HT1080 (cell line): ENCODE results near the gene NCOA1. TPM values are rescaled to one million over a fixed set of nuclear protein-coding genes. Genes with fewer than 3 reads are reported as not detected.
"Not testable (repeated sequence)": the region's sequence is repeated elsewhere in the genome, so short reads cannot be mapped to it uniquely, and the experiment has no call there.

Experiments
- DNase-seq: peaks from one replicate; pipeline ENCODE4 v3.0.0-alpha.2; 2015; ENCODE audit warnings: low read depth
- total RNA-seq: library from RNA; depleted of rRNA; stranded (reverse); fragments of >200 nt; shearing (Covaris generic); gene quantifications from 2 replicates; pipeline ENCODE4 v1.2.3, GENCODE V29; 2014

NCOA1 gene
- total RNA-seq, 1 experiment from 2014 or later, result 10.4 TPM

DNA sequence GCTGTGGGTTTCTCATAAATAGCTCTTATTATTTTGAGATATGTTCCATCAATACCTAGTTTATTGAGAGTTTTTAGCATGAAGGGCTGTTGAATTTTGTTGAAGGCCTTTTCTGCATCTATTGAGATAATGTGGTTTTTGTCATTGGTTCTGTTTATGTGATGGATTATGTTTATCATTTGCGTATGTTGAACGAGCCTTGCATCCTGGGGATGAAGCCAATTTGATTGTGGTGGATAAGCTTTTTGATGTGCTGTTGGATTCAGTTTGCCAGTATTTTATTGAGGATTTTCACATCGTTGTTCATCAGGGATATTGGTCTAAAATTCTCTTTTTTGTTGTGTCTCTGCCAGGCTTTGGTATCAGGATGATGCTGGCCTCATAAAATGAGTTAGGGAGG is 42.5 kb downstream of the NCOA1 start:
- not testable (repeated sequence) for DNase-seq

DNA sequence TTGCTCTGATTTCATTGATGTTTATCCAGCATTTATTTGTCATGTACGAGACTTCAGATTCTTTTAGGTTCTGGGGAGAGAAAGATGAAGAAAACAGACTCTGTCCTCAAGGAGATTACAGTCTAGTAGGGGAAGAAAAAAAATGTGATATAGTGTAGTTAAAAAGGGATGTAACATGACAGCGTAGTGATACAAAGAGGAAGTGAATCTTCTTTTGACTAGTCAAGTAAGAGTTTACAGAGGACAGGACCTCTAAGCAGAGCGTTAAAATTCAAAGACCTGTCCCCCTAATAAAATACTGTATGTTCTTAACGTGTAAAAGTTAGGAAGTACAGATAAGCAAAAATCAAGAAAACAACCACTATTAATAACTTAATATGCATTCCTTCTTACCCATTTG is 47.7 kb downstream of the NCOA1 start:
- DNase-seq, result no peak

DNA sequence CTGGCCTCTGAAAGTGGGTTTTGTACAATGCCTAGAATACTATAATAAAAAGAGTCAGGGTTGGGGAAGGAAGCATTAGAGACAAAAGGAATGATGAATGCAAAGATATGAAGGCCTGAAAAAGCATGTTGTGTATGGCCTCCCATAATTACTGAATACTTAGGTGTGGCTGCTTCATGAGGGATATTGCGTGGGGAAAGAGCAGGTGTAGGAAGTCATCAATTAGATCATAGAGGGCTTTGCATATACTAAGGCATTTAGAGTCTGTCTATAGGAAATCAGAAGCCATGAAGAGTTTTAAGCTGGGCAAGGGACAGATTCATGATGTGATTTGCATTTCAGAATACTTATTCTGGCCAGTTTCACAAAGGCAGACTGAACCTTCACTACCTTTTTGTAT is 48.2 kb downstream of the NCOA1 start:
- DNase-seq, result no peak

DNA sequence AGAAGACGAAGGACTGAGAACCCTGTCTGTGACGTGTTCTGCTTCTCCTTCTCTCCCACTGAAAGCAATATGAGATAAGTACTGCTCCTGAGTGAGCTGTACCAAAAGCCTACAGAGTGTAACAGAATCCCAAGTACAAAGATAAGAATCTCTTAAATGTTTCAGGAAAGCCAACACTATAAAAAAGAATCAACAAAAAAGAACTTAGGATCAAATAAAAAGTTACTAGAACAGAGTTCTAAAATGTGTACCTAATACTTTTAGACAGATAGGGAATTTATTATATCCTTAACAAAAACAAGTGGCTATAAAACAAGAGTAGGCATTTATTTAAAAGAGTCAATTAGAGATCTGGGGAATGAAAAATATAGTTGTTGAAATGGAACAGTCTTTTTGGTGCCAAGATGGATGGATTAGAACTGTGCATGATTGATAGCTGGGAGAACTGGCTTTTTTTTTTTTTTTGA is 49.0 kb downstream of the NCOA1 start:
- no peak for DNase-seq

DNA sequence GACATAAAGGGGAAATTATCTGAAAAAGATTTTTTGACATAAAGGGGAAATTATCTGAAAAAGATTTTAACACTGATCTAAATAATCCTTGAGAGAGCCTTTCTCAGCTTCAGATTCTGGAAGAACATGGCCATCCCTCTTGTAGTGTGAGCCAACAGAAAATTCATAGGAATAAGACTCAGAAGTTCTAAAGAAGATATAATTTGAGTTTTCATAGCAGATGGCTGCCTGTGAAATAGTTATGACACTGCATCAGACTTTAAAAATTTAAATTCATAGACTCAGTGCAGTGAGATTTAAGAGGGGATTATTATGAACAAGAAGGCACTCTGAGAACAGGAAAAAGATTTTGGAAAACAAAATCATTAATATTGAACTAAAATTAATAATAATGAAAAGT is 50.6 kb downstream of the NCOA1 start:
- no peak for DNase-seq

DNA sequence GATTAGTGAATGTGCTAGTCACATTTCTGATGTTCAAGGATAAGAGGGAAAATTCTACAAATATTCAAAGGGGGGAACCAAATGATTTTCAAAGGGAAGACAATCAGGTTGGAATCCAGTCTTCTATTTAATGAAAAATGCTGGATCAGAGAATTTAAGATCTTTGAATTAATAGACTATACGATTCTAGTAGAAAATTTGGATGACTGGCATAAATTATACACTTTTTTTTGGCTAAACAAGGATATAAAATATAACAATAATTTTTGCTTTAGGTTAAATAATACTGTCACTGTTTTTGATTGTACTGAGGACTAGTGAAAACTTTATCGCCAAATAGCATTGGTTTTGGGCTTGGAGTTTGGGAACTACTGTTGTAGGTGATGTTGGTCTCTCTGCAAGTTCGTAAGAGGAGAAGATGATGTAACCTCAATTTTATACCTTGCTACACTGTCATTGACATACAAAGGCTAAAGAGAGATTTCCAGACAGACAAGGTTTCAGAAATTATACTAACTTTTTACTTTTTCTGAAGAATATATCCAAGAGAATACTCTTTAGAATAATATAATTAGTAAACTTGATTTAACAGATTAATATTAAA is 51.3 kb downstream of the NCOA1 start:
- DNase-seq, result no peak

DNA sequence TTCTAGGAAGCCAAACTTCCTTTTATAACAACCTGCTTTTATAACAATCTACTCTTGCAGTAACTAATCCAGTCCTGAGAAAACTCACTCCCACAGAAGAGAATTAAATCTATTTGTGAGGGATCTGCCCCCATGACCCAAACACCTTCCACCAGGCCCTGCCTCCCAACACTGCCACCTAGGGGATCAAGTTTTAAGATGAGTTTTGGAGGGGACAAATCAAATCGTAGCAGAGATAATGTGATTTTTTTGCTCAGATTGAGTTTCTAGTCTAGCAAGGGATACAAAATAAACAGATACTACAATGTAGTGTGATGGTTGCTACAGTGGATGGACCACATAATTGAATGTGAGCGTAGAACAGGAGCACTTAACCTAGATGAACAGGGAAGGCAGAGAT is 52.2 kb downstream of the NCOA1 start:
- no peak for DNase-seq

DNA sequence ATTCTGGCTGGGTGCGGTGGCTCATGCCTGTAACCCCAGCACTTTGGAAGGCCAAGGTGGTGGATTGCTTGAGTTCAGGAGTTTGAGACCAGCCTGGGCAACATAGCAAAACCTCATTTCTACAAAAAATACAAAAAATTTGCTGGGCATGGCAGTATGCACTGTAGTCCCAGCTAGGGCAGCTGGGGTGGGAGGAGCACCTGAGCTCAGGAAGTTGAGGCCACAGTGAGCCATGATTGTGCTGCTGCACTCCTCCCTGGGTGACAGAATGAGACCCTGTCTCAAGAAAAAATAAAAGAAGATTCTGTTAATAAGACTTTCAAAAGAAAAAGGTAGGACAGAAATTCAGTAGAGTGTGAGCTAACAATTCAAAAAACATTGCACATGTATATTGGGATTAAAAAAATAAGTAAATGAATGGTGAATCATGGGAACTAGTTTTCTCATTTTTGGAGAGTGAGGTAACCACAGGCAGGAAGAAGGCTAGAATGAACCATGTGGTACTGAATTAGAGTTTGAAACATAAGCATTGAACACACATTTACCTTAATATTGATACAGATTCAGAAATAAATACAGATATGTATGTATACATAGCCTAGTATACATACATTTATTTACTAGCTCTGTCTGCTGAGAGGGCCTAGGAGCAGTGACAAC is 53.5 kb downstream of the NCOA1 start:
- DNase-seq, result no peak

DNA sequence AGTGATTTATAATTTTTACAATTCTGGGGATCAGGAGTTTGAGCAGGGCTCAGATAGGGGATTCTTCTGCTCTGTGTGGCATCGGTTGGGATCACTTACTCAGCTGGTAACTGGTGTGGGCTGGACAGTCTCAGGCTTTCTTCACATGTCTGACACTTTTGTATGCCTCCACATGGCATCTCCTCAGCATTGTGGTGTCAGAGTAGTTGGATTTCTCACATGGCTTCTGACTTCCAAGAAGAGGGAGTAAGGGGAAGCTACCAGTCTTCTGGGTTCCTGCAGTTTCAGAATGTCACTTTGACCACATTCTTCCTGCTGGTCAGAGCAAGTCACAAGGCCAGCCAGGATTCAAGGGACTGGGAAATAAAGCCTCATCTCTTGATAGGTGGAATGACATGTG is 55.6 kb downstream of the NCOA1 start:
- no peak for DNase-seq

DNA sequence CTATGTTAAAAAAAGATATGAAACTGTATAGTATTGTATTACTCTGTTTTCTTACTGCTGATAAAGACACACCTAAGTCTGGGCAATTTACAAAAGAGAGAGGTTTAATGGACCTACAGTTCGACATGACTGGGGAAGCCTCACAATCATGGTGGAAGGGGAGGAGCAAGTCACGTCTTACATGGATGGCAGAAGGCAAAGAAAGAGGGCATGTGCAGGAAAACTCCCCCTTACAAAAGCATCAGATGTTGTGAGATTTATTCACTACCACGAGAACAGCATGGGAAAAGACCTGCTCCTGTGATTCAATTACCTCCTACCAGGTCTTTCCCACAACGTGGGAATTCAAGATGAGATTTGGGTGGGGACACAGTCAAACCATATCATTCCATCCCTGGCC is 57.0 kb downstream of the NCOA1 start:
- DNase-seq, result no peak

DNA sequence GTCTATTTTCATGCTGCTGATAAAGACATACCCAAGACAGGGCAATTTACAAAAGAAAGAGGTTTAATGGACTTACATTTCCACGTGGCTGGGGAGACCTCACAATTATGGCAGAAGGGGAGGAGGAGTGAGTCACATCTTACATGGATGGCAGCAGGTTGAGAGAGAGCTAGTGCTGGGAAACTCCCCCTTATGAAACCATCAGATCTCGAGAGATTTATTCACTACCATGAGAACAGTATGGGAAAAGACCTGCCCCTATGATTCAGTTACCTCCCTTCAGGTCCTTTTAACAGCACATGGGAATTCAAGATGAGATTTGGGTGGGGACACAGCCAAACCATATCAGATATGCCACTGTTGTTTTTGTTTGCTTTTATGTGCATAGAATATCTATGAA is 59.2 kb downstream of the NCOA1 start:
- DNase-seq, result peak; percentile 37

DNA sequence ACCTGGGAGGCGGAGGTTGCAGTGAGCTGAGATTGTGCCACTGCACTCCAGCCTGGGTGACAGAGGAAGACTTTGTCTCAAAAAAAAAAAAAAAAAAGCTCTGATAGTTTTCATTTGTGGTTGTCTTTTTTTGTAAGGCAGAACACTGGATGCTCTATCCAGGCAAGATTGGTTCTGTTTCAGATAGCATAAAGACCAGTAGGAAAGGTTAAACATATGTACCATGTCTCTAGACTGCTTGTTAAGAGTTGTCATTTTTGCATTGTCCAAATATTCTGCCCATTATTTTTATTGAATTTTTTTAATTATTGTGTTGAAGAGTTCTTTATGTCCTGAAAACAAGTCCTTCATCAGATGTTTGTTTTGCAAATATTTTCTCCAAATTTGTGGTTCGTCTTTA is 60.0 kb downstream of the NCOA1 start:
- DNase-seq, result no peak

DNA sequence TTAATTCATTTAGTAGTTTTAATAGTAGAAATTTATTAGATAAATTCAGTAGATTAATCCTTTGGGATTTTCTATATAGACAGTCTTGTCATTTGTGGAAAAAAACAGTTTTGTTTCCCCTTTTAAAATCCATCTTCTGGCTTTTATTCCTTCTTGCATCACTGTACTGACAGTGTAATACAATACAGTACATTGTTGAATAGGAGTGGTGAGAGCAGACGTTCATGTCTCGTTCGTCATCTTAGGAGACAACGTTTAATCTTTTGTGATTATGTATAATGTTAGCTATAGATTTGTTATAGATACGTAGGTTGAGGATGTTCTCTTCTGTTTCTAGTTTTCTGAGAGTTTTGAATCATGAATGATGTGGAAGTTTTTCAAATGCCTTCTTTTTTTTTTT is 61.8 kb downstream of the NCOA1 start:
- no peak for DNase-seq

DNA sequence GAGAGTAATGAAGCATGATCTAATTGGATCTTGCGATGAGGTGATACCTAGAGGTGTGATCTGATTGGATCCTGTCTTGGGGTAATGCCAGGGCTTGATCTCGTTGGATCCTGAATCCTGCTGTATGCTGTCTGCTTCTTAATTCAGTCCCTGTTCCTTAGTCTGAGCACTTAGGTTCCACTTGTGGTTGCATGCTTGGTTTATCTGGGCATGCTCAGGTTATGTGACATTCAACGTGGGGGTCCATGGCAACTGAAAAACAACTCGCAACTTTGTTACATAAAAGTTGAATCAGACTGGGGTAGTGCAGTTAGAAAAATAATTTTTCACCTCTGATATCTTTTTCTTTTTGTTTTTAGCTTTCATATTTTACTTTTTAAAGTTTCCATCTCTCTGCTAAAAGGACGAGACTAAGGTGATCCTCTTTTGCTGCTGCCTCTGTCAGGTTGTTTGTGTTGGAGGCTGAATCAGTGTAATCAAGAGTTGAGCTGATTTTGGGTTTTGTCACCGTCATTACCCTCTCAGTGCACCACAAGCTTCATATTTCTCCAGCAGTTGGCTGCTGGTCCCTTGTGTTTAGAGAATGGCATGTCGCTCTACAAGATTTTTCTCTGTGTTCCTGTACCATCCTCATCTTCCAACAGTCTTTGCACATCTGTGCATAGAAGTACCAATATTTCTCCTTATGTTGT is 67.9 kb downstream of the NCOA1 start:
- DNase-seq, result no peak

DNA sequence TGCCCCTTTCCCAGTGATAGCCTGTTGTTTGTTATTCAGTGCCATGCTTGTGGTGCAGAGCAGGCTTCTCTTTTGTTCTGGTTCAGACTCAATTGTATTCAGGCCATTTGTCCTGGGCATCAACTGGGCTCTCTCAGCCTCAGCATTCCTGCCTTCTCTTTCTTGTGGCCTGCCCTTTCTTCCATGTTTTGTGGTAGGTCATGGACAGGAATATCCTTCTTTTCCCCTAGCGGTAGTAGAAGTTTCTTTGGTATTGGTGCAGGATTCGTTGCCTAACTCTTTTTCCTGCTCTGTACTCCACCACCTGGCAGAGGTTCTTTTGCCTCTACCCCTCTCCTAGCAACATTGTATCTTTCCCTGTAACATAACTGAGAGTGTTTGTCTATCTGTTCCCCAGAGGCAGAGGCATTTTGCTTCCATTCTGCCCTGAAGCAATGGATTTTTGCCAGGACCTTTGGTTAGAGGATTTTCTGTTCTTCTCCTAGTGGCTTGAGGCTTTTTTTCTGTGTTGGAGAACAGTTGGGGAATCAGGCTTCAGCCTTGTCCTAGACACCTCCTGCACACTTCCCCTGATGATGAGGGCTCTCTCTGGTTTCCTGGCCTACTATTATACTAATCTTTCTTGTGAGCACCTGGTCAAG is 68.5 kb downstream of the NCOA1 start:
- DNase-seq, result no peak

DNA sequence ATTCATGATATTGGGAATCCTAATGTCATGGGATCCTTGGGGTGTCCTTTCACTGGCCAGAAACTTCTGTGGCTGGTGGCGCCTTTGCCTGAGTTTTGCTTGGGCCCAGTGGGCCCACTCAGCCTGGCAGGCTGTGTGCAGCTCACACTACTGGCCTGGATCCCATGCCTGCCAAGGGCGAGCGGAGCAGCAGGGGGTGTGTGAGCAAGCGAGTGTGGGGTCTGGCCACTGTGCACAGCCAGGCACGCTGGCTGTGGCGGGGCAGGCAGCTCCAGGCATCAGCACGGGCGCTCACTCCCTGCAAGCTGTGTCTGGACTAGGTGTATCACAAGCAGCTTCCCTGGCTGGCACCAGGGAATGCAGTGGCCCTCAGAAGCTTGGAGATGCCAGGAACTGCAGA is 74.5 kb downstream of the NCOA1 start:
- no peak for DNase-seq

DNA sequence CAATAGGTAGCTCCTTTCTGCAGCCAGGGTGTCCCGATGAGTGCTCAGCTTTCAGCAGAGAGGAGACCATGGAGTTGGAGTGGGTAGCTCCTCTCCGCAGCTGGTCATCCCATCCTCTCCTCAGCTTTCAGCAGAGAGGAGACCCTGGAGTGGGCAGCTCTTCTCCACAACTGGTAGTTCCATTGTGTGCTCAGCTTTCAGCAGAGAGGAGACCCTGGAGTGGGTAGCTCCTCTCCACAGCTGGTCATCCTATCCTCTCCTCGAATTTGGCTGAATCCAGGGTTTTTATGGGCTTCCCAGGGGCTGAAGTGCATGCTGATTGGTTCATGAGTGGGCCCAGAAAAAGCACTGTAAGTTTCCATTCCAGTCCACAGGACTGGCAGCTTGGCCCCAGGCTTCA is 75.2 kb downstream of the NCOA1 start:
- DNase-seq, result no peak

DNA sequence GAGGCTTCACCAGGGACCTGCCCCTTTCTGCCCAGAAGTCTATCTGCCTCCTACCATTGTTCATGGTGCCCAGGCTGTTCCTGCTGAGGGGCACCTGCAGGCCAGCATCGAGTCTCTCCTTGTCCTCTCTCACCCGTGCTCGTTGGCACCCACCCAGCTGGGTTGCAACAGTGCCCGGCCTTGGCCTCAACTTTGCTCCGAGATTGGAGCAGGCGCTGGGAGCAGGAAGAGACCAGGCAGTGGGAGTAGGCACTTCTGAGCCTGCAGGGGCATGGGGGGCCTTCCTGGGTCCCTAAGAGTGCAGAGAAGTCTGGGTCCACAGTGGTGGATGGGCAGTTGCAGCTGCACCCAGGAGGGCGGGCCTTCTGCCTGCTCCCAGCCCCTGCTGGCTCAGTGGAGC is 75.6 kb downstream of the NCOA1 start:
- DNase-seq, result no peak

DNA sequence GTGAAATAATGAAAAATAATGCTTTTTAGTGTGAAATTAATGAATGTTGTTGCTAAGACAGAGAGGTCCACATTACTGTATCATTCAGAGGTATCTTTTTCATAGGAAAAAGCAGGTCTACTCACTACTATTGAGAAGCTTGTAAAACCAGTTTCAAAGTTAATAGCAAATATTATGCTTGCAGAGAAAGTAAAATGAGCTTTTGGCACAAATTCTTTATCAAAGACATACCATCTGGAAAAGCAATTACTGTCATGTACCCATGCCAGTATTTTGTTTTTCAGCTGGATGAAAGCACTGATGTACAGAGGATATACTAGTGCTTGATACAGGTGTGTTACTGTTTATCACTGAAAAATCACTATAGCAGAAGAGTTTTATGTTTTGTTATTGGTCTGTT is 77.5 kb downstream of the NCOA1 start:
- DNase-seq, result no peak

DNA sequence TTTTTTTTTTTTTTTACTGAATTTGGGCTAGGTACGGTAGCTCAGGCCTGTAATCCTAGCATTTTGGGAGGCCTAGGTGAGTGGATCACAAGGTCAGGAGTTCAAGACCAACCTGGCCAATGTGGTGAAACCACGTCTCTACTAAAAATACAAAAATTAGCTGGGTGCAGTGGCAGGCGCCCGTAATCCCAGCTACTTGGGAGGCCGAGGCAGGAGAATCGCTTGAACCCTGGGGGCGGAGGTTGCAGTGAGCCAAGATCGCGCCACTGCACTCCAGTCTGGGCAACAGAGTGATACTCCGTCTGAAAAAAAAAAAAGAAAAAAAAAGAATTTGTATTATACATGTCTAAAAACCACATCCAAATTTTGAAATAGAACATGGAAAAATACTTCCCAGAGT is 78.5 kb downstream of the NCOA1 start:
- not testable (repeated sequence) for DNase-seq

DNA sequence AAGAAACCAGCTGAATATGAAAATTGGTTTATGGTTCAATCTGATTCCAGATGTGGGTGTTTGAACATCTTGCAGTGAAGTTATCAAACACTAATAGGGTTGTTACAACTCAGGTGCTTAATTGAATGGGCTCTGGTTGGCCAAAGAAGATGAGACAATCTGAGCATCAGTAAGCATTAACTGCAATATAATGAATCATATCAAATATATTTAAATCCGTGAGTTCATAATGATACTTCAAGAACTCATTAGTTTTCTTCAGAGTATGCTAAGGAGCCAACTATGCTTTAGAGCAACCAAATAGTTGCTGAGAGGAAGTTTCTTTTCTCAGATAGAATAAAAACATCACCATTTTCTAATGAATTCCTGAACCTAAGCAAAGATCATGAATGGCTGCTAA is 79.2 kb downstream of the NCOA1 start:
- no peak for DNase-seq

DNA sequence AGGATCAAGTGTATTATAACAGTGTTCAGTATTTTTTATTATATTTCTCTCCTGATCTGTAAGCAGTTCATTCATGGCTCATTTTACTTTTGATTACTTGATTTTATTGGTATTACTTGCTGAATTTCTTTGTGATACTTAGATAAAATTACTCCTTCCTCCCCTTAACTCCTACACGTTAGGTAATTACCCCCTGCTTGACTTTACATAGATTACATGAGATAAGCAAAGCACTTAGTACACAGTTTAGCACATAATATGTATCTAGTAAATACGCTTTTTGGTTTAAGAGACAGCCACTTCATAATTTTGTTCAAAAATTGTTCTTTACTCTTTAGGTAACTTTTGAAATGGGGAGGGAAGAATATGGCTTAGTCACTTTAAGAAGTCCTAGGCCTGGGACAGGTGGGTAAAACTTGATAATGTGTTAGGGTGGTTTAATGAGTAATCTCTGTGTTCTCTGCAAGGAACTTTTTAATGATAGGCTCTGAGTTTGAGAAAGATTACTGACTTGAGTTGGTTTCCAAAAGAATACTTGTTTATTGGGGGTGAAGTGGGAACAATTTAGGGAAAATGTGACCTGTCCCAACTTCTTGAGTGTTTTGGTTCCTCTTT is 80.9 kb downstream of the NCOA1 start:
- DNase-seq, result no peak
